Measurements from ENCODE around the gene FOXRED2.
A peak's percentile ranks its signal among the peaks of the same experiment; 100 is the strongest.
"Not testable (repeated sequence)": the region's sequence is repeated elsewhere in the genome, so short reads cannot be mapped to it uniquely, and the experiment has no call there.

FOXRED2 gene

GRCh38 chr22:36469094-36469710 lies 37.6 kb downstream of the FOXRED2 start:
- no peak for DNase-seq

- peak; percentile 98 for DNase-seq
Observed at GRCh38 chr22:36467946-36468345, 38.9 kb downstream of the FOXRED2 start.

DNA sequence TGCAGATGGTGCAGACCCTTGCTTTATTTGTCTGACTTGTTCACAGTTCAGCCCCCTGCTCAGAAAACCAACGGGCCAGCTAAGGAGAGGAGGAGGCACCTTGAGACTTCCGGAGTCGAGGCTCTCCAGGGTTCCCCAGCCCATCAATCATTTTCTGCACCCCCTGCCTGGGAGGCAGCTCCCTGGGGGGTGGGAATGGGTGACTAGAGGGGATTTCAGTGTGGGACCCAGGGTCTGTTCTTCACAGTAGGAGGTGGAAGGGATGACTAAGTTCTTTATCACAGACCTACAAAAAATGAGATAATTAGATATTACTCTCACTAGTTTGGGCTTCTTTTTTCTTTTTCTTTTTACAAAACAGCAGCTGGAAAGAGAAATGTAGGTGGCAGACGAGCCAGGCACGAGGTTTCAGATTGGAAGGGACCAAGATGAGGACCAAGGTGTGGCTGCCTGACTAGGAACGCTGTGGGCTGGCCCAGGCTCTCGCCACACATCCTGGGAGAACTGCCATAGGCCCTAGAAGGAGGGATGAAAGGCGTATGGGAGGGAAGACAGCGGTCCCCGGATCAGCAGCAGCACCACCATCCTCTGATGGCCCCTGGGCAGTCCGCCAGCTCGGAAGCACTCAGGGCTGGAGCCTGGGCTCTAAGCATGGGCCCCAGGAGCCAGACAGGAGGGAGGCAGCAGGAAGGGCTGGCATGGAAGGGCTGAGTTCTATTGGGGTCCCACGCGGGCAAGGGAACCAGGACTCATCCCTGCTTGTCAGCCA lies 39.6 kb downstream of the FOXRED2 start:
- peak; percentile 91 for DNase-seq

DNA sequence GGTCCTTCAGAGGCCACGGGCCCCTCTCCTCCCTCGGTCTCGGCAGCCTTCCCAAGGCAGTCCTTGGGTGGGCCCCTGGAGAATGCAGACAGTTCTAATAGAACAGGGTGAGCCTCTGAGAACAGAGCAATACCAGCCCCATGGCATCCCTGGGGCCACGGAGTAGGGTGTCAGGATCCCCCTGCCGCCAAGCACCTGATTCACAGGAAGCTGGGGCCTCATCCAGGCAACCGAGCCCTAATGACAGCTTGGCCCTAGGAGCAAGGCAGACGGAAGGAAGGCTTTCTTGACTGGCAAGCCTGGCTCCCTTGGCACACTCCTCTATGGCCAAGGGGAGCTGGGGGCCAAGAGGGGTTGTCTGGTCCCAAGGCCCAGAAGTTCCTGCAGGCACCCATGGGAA lies 40.6 kb downstream of the FOXRED2 start:
- no peak for DNase-seq

- peak; percentile 84 for DNase-seq
Observed at GRCh38 chr22:36465232-36466021, 41.4 kb downstream of the FOXRED2 start.

GRCh38 chr22:36464715-36465231 lies 42.1 kb downstream of the FOXRED2 start:
- no peak for DNase-seq

- DNase-seq = no peak
Observed at GRCh38 chr22:36463783-36464184, 43.1 kb downstream of the FOXRED2 start.

DNA sequence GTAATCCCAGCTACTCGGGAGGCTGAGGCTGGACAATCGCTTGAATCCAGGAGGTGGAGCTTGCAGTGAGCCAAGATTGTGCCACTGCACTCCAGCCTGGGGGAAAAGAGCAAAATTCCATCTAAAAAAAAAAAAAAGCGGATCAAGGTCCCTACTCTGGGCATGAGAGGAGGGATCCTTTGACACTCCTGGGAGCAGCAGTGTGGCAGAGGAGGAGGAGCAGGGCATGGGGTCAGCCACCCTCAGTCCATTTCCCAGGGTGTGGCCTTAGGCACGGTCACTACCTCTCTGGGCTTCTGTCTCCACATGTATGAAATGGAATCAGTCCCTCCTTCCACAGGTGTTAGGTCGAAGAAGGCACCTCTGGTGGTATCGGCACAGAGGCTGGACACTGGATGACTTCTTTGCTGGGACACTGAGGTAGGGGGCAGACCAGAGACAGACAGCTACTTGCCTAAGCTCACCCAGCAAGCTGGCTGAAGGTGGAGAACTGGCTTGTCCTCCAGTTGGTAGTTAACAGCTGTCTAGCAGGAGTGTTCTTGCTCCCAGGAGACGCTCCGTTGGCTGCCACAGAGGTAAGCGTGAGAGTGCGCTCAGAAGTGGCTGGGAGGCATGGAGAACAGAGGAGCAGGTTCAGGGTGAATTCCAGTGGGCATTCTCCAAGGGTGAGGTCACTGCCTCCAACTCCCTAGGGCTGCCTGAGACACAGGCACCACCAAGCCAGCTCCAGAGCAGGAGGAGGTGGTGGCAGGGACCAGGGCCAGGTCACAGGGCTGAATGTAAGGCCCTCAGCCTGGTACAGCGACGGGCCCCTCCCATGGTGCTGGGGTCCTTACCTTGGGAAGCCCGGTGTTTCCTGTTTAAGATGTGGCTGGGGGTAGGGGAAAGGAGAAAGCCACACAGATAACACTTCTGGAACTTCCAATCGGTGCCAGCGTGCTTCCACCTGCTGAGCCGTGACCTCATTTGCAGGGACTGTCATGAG lies 44.9 kb downstream of the FOXRED2 start:
- peak; percentile 95 for DNase-seq

DNA sequence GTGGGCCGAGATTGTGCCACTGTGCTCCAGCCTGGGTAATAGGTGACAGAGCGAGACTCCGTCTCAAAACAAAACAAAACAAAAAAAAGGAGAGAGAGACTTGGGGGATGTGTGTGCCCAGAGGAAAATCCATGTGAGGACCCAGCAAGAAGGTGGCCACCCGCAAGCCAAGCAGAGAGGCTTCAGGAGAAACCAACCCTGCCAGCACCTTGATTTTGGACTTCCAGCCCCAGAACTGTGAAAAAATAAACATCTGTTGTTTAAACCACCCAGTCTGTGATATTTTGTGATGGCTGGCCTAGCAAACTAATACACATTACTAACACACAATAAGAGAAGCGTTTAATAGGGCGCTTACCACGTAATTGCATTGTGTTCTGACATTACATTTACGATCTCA lies 46.6 kb downstream of the FOXRED2 start:
- no peak for DNase-seq

DNA sequence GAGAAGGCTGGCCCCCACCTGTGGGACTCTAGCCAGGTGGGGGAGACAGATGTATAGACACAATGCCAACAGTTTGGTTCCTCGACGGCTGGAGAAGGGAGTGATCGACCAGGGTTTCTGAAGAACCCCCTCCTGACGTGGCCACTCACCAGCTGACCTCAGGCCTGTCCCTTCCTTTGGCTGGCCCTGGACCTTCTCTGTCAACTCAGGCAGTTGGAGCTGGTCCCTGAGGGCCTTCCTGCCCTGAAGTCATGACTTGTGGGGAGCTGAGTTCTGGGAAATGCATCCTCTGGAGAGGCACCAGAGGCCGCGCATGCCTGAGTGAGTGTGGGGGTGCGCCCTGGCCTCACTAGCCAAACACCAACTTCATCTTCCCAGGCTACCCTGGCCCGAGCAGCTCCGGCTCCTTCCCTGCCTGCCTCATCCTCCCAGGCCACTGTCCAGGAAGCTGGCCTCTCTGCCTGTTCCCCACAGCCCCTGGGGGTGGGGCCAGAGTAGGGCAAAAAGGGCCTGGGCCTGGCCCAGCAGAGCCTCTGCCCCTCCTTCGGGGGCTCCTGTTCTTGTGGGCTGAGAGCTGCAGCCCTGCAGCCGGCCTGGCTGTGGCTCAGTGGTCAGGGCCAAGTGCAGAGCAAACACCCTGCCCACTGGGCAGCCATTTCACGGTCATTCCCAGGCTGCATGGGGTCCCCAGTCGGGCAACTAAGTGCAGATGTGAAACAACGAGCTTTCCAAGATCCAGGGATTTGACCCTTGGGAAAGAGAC lies 49.0 kb downstream of the FOXRED2 start:
- peak; percentile 45 for DNase-seq

DNA sequence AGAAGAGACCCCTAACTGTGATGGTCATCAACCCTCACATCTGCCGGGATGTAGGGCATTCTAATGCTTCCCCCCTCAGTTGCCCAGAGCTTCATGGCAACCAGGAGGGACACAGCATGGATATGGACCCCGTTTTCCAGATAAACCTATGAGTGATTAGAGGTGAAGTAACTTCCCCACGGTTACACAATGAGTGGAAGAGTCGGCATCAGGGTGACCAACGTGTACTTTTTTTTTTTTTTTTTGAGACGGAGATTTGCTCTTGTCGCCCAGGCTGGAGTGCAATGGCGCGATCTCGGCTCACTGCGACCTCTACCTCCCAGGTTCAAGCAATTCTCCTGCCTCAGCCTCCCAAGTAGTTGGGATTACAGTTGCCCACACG lies 50.4 kb downstream of the FOXRED2 start:
- DNase-seq = no peak

GRCh38 chr22:36455571-36456463 lies 51.0 kb downstream of the FOXRED2 start:
- no peak for DNase-seq

GRCh38 chr22:36454916-36455570 lies 51.8 kb downstream of the FOXRED2 start:
- DNase-seq = peak; percentile 90

GRCh38 chr22:36453855-36454378 lies 52.9 kb downstream of the FOXRED2 start:
- no peak for DNase-seq

- not testable (repeated sequence) for DNase-seq
Observed at GRCh38 chr22:36452978-36453607, 53.7 kb downstream of the FOXRED2 start.

- no peak for DNase-seq
Observed at GRCh38 chr22:36452250-36452977, 54.4 kb downstream of the FOXRED2 start.

DNA sequence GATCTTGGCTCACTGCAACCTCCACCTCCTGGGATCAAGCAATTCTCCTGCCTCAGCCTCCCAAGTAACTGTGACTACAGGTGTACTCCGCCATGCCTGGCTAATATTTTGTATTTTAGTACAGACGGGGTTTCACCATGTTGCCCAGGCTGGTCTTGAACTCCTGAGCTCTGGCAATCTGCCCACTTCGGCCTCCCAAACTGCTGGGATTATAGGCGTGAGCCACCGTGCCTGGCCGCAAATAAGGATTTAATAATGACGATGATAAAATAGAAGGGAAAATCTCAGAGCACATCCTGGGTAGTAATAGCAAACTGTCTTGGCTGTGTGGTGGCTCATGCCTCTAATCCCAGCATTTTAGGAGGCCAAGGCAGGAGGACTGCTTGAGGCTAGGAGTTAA lies 55.9 kb downstream of the FOXRED2 start:
- not testable (repeated sequence) for DNase-seq

DNA sequence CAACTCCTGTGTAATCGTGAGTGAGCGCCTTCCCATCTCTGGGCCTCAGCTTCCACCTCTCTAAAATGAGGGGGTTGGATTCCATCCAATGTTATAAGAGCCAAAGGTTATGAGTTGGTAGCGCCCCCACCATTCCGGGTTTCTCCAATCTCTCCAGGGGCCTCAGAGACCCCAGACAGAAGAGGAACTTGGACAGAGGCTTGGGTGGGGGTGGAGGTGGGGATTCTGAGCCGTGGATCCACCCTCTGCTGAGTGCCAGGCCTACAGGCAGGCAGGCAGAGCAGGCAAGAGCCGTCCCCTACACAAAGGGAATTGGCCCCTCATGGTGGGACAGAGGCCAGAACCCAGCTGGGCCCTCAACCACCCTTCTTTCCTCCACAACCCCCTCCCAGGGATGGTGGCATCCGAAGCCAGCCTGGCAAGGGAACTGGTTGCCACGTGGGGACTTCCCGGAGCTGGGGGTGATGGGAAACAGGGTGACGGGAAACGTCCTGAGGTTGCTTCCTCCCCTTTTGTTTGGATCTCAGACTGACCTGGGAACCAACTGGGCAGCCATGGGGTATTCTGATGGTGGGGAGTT lies 57.2 kb downstream of the FOXRED2 start:
- DNase-seq = no peak
